Right renal cortex interstitium (tissue), 3 donors: ENCODE measurements around the gene NHLRC1. TPM values are rescaled to one million over a fixed set of nuclear protein-coding genes. Genes with fewer than 3 reads are reported as not detected.

Experiments
- DNase-seq, 3 donors: peaks; one replicate each; pipeline ENCODE4 v3.0.0-alpha.2; 2013; ENCODE audit warnings: low read depth in 3 of 3, low spot score in 2 of 3
- polyA plus RNA-seq, 3 donors: library from polyadenylated mRNA; unstranded; fragments of 120-200 nt; gene quantifications; one replicate each; pipeline ENCODE4 v1.2.1, GENCODE V29; 2013; ENCODE audit not compliant: insufficient read length in 3 of 3

Gene NHLRC1
- polyA plus RNA-seq, 3 donors: 1.9 to 2.2 (median 1.9) TPM

GRCh38 chr6:18139935-18140621, 17.6 kb upstream of the NHLRC1 start:
- no peak for DNase-seq

DNA sequence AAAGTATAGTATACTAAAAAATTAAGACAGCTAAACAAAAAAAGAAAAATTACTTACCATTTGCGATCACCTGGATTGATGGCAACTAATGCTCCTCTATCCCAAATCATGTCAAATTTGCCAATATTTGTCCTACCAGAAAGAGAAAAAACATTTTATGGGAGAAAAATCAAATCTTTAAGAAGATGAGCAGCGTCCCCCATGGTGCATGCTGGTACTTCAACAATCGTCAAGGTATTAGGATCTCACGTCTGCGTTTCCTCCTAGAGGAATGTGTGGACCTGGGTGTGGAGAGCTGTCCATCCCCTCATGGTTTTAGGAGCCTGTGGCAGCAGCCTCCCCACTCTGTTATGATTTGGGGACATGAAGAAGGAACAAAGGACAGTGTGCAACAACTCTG, 16.4 kb upstream of the NHLRC1 start:
- DNase-seq: no peak

GRCh38 chr6:18136260-18136659, 13.8 kb upstream of the NHLRC1 start:
- DNase-seq: no peak

DNA sequence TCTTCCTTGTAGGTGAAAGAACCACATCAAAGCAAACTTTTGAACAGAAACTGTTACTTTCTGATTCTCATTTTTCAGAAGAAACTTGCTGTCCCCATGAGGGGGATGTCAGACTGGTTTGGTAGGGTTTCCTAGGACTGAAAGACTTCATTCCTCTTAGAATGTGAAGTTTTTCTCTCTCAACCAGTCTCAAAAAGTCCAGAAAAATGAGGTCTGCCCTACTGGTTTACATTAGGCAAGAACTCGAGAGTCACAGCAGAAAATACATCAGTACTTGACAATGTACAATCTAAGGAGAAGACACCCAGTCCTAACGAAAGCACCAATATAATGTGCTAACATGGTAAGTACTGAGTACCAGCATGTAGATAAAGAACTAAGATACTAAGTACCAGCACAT, 12.7 kb upstream of the NHLRC1 start:
- no peak for DNase-seq

GRCh38 chr6:18132346-18132745, 9.9 kb upstream of the NHLRC1 start:
- DNase-seq: no peak

GRCh38 chr6:18126121-18126520, 3.6 kb upstream of the NHLRC1 start:
- DNase-seq: no peak

GRCh38 chr6:18121580-18122127, 823 bp downstream of the NHLRC1 start:
- DNase-seq: no peak

- no peak for DNase-seq
Observed at GRCh38 chr6:18119236-18119635, 3.2 kb downstream of the NHLRC1 start.

DNA sequence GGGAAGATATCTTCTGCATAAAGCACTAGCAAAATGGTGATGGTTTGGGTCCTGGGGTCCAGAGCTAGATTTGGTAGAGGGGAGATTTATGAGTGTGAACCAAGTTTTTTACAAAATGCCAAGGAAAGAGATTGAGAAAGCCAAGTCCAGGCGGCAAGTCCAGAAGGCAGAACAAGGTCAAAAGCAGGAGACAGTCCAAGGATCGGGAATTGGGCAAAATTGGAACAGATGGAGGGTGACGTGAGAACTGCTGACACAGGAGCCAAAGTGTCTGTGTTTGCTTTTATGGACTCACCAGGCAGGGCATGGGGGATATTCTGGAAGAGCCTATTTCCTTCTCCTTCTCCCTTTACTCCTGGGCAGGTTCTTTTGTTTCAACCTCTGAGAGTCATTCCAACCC, 4.1 kb downstream of the NHLRC1 start:
- no peak for DNase-seq

DNA sequence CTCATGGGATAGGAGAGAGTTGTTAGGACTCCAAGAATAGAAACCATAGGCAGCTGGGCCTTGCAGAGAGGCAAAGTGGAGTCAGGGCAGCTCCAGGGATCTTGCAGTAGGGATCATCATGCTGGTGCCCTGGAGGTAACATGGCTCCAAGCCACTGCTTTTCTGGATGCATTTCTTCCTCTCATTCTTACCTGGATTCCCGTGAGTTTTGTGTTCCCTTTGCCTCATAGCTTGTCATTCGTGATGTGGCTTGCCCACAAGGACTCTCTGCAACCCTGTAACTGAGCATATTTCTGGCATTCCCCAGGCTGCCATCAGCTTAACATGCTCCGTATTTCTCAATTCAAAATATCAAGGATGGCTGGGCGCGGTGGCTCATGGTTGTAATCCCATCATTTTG, 5.3 kb downstream of the NHLRC1 start:
- DNase-seq: no peak

- no peak for DNase-seq
Observed at GRCh38 chr6:18115356-18115755, 7.1 kb downstream of the NHLRC1 start.

DNA sequence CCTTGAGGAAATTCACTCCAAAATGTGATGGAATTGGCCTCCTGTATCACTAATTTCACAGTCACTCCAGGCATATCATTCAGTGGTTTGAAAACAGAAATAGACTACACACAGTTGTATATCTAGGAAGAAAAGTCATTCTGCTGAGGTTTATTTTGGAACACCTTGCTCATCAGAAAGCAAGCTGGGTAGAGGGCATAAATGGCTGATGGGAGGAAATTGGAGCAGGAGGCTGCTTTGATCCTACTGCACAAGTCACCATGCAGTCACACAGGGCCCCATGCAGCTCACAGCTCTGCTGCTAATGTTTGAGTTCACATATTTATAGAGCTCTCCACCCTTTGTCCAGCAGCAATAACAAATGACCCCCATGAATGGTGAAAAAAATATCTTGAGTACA, 12.3 kb downstream of the NHLRC1 start:
- no peak for DNase-seq

- no peak for DNase-seq
Observed at GRCh38 chr6:18107061-18107460, 15.4 kb downstream of the NHLRC1 start.

DNA sequence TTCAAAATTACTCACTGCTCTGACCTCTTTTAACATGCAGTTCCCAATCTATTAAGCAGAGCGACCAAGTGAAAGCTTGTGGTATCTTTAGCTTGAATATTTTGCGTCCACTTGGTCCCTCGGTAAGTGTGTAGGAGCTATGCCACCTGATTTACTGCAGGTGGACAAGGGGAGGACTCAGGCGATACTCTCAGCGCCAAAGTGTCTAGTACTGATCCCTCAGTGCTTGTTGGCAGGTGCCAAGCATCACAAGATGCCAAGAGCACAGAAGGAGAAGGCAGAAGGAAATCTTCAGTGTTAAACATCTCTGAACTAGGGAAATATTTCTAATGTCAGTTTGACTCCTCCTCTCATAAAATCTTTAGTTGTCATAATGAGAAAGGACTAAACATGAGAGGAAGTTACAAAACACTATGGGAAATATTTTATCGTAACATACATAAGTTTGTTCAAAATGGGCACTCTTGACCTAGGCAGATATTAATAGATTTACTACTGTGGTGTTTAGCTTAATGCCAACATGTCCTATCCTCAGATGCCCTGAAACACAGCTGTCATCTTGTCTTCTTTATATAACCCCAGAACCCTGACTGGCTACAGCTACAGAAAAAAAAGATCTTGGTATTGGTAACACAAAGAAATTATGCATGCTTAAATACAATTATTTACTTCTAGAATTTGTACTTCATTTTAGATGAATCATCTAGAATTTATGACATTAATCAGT, 19.5 kb downstream of the NHLRC1 start:
- DNase-seq: no peak

- no peak for DNase-seq
Observed at GRCh38 chr6:18101873-18102272, 20.6 kb downstream of the NHLRC1 start.

GRCh38 chr6:18101271-18101670, 21.2 kb downstream of the NHLRC1 start:
- DNase-seq: no peak

GRCh38 chr6:18100296-18100695, 22.2 kb downstream of the NHLRC1 start:
- DNase-seq: no peak

- no peak for DNase-seq
Observed at GRCh38 chr6:18099511-18099910, 23.0 kb downstream of the NHLRC1 start.

GRCh38 chr6:18096423-18096822, 26.1 kb downstream of the NHLRC1 start:
- DNase-seq: no peak

DNA sequence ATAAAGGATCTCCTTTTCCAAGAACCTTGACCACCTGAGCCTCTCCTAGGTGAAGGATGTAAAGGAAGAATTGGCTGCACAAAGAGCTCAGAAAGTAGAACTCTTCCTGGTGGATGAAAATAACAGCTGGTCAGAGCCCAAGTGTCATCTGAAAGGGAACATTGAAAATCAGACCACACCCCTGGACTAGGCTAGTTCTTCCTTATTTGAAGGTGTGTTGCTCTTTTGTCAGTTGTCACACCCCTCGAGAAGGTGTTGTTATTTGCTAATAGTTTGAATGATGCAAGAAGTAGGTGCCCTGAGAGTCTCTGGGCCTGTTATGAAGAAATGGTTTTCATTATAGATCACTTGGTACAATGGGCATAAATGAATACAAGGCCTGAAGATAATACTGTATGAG, 31.1 kb downstream of the NHLRC1 start:
- DNase-seq: no peak

GRCh38 chr6:18090349-18090786, 32.1 kb downstream of the NHLRC1 start:
- DNase-seq: no peak
